ENCODE data around the gene MYOM1. TPM values are rescaled to one million over a fixed set of nuclear protein-coding genes. Genes with fewer than 3 reads are reported as not detected.
A peak's percentile ranks its signal among the peaks of the same experiment; 100 is the strongest.

Gene MYOM1
- total RNA-seq, 1 experiment from 2014 or later, result 0.92 TPM

DNA sequence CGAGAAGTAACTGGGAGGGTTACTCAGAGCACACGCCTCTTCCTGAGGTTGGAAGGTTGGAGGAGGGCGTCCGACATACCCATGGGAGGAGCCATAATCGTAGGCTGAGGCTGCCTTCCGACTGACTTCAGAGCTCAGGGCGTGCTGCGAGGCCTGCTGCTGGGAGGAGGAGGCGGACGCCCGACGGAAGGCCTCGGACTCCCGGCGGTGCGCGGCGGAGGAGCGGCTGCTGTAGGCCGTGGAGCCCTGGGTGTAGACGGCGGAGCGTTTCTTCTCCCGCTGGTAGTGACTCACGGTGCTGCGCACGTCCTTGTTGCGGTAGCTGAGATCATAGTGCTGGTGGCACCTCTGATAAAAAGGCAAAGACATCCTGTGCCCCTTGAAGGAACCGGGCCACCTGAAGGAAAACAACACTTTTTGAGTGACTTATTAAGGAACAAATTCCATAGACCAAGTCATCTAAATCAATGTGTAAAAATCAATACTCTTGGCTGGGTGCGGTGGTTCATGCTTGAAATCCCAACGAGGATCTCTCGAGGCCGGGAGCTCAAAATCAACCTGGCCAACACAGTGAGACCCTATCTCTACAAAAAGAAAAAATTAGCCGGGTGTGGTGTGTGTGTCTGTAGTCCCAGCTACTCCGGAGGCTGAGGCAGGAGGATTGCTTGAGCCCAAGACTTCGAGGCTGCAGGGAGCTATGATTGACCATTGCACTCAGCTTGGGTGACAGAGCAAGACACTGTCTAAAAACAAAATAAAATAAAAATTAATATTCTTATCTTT lies 4.7 kb downstream of the MYOM1 start:
- no TSS peak for BruUV-seq (replicated peaks)
- H3K4me3 ChIP-seq (ENCODE audit: low read depth in 2 of 2, low read length in 2 of 2), result peak overlapping the region; percentile 33 to 51
- ChIA-PET CTCF (no interaction called here), POLR2A (interaction anchor here (0.6 kb wide), 1 partner anchor 125 kb away, joined by 7 read pairs; no protein-coding TSS in a partner anchor)
- intact Hi-C loops (cut with micrococcal nuclease; ENCODE audit: unreplicated experiment) (loop anchor here (10.0 kb wide), 1 partner anchor 170 kb away; no protein-coding TSS in a partner anchor), in situ Hi-C loops (cut with HindIII; ENCODE audit: low pct_unique_long_range_greater_than_20kb, low sequenced_read_pairs) (no loop called here)
- H3K27me3 ChIP-seq (ENCODE audit: control insufficient read depth, insufficient read depth, low read length), result no peaks in the 10 kb centered on the region
- peak; percentile 52; the same call in 1 of the 2 replicates for TF ChIP-seq POLR2AphosphoS5 (IDR thresholded peaks at IDR 0.05; ENCODE audit: low read depth, low read length)
- TF ChIP-seq, protein P1, sequence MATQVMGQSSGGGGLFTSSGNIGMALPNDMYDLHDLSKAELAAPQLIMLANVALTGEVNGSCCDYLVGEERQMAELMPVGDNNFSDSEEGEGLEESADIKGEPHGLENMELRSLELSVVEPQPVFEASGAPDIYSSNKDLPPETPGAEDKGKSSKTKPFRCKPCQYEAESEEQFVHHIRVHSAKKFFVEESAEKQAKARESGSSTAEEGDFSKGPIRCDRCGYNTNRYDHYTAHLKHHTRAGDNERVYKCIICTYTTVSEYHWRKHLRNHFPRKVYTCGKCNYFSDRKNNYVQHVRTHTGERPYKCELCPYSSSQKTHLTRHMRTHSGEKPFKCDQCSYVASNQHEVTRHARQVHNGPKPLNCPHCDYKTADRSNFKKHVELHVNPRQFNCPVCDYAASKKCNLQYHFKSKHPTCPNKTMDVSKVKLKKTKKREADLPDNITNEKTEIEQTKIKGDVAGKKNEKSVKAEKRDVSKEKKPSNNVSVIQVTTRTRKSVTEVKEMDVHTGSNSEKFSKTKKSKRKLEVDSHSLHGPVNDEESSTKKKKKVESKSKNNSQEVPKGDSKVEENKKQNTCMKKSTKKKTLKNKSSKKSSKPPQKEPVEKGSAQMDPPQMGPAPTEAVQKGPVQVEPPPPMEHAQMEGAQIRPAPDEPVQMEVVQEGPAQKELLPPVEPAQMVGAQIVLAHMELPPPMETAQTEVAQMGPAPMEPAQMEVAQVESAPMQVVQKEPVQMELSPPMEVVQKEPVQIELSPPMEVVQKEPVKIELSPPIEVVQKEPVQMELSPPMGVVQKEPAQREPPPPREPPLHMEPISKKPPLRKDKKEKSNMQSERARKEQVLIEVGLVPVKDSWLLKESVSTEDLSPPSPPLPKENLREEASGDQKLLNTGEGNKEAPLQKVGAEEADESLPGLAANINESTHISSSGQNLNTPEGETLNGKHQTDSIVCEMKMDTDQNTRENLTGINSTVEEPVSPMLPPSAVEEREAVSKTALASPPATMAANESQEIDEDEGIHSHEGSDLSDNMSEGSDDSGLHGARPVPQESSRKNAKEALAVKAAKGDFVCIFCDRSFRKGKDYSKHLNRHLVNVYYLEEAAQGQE (IDR thresholded peaks at IDR 0.05; ENCODE audit: insufficient read depth in 1 of 2, low read depth in 2 of 2, low read length in 1 of 2), result no peak
- peak; percentile 34; the same call in 1 of the 2 replicates for TF ChIP-seq TCF7L2 (IDR thresholded peaks at IDR 0.05; ENCODE audit: low read depth, low read length)
- H3K27ac ChIP-seq (ENCODE audit: low read length), result peak overlapping the region; percentile 60
- DNase-seq (ENCODE audit: low read depth, low spot score), result no peak
- peaks cover 10% of the 10 kb centered on the region for H3K4me1 ChIP-seq (ENCODE audit: control insufficient read depth, insufficient read depth, low read length)
- ATAC-seq, result peak; percentile 97
- H3K36me3 ChIP-seq (ENCODE audit: control insufficient read depth, insufficient read depth, low read length), result no peaks in the 10 kb centered on the region
- H3K9me3 ChIP-seq (ENCODE audit: control insufficient read depth, insufficient read depth, low read depth, low read length), result no peaks in the 10 kb centered on the region

DNA sequence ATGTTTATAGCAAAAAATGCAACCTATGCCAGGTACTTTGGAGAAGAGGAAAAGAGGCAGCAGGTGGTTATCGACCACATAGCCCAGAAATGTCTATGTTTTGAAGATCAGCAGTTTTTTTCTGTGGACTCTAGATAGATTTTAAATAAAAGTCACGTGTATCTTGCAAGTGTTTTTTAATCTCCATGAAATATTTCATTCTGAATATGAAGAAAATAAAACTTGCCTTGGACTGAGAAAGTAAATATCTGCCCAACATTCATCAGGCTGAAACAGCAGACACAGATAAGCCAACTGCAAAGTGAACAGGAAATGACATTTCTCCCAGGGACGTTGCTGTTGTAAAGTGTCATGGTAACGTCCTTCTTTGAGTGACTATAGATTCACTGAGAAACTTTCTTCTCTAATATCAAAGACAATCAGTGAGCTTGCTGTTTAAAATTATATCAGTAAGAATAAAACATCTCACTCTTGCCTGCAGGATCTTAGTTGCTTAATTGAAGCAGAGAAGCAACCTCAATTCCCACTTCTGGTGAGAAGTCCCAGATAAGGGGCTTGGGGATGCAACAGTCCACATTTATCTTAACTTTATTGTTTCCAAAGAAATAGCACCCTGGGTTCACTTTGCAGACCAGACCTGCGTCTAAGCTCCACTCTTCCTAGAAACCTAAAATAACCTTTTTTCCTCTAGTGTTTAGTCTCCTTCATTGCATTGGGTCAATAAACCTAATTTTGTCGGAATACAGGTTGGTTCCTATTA lies 6.3 kb downstream of the MYOM1 start:
- peak overlapping the region; percentile 49; the same call in 1 of the 2 replicates for H3K27ac ChIP-seq (ENCODE audit: low read length)
- no TSS peak for BruUV-seq (replicated peaks)
- H3K27me3 ChIP-seq (ENCODE audit: control insufficient read depth, insufficient read depth, low read length), result no peaks in the 10 kb centered on the region
- DNase-seq (ENCODE audit: low read depth, low spot score) (no peak), ATAC-seq (no peak)
- intact Hi-C loops (cut with micrococcal nuclease; ENCODE audit: unreplicated experiment), result loop anchor here (10.0 kb wide), 1 partner anchor 169 kb away; no protein-coding TSS in a partner anchor
- peaks cover 10% of the 10 kb centered on the region for H3K4me1 ChIP-seq (ENCODE audit: control insufficient read depth, insufficient read depth, low read length)
- in situ Hi-C loops (cut with HindIII; ENCODE audit: low pct_unique_long_range_greater_than_20kb, low sequenced_read_pairs), result no loop called here
- POLR2A ChIA-PET, result interaction anchor here (0.6 kb wide), 1 partner anchor 19 kb away, joined by 3 read pairs; no protein-coding TSS in a partner anchor
- H3K36me3 ChIP-seq (ENCODE audit: control insufficient read depth, insufficient read depth, low read length), result no peaks in the 10 kb centered on the region
- peak overlapping the region in 1 of 2 experiments; percentile 33; a peak in 1 of 4 replicates for H3K4me3 ChIP-seq (ENCODE audit: low read depth in 2 of 2, low read length in 2 of 2)
- no peak for TF ChIP-seq SIN3A (IDR thresholded peaks at IDR 0.05; ENCODE audit: borderline replicate concordance, insufficient read depth, low read depth, low read length)
- TF ChIP-seq, protein P1 (IDR thresholded peaks at IDR 0.05; ENCODE audit: insufficient read depth in 1 of 2, low read depth in 2 of 2, low read length in 1 of 2), result no peak
- no peak for TF ChIP-seq TCF7L2 (IDR thresholded peaks at IDR 0.05; ENCODE audit: low read depth, low read length)
- TF ChIP-seq POLR2AphosphoS5 (IDR thresholded peaks at IDR 0.05; ENCODE audit: low read depth, low read length), result no peak
- TF ChIP-seq, protein P2, sequence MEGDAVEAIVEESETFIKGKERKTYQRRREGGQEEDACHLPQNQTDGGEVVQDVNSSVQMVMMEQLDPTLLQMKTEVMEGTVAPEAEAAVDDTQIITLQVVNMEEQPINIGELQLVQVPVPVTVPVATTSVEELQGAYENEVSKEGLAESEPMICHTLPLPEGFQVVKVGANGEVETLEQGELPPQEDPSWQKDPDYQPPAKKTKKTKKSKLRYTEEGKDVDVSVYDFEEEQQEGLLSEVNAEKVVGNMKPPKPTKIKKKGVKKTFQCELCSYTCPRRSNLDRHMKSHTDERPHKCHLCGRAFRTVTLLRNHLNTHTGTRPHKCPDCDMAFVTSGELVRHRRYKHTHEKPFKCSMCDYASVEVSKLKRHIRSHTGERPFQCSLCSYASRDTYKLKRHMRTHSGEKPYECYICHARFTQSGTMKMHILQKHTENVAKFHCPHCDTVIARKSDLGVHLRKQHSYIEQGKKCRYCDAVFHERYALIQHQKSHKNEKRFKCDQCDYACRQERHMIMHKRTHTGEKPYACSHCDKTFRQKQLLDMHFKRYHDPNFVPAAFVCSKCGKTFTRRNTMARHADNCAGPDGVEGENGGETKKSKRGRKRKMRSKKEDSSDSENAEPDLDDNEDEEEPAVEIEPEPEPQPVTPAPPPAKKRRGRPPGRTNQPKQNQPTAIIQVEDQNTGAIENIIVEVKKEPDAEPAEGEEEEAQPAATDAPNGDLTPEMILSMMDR (IDR thresholded peaks at IDR 0.05), result no peak
- no peaks in the 10 kb centered on the region for H3K9me3 ChIP-seq (ENCODE audit: control insufficient read depth, insufficient read depth, low read depth, low read length)
- CTCF ChIA-PET, result no interaction called here
